GM23338 (cell line): ENCODE measurements around the gene SOHLH2. TPM values are rescaled to one million over a fixed set of nuclear protein-coding genes. Genes with fewer than 3 reads are reported as not detected.

Source experiments
- ATAC-seq: fragments of 200-7000 bp; cut with Tn5 transposase; 3 replicates; pipeline ENCODE4 v1.9.1; 2020
- DNase-seq: peaks from one replicate; pipeline ENCODE4 v3.0.0-alpha.2; 2015; ENCODE audit warnings: low spot score
- H2AFZ ChIP-seq: fragments of 200-600 bp; sonication (generic); 2 replicates; pipeline ENCODE4 v1.8.0; 2016; ENCODE audit warnings: antibody characterized with exemption, mild to moderate bottlenecking, moderate library complexity
- H3F3A ChIP-seq: fragments of 200-600 bp; sonication (generic); replicated peaks from 2 replicates; pipeline ENCODE4 v1.8.0; 2017; ENCODE audit warnings: antibody characterized with exemption, mixed run types, low read depth
- H3K27ac ChIP-seq: fragments of 200-600 bp; sonication (generic); 2 replicates; pipeline ENCODE4 v1.6.1; 2016; ENCODE audit warnings: low read depth
- H3K27me3 ChIP-seq: fragments of 200-600 bp; sonication (generic); 2 replicates; pipeline ENCODE4 v1.8.0; 2016; ENCODE audit warnings: mild to moderate bottlenecking, mixed run types, moderate library complexity; ENCODE audit not compliant: insufficient read depth
- H3K36me3 ChIP-seq: fragments of 200-600 bp; sonication (generic); 2 replicates; pipeline ENCODE4 v1.8.0; 2016; ENCODE audit warnings: mild to moderate bottlenecking; ENCODE audit not compliant: insufficient read depth
- H3K4me1 ChIP-seq: fragments of 200-600 bp; sonication (generic); 2 replicates; pipeline ENCODE4 v1.8.0; 2016; ENCODE audit warnings: mild to moderate bottlenecking, moderate library complexity; ENCODE audit not compliant: insufficient read depth
- H3K4me2 ChIP-seq: fragments of 200-600 bp; sonication (generic); 2 replicates; pipeline ENCODE4 v1.7.1; 2017; ENCODE audit warnings: mixed run types
- H3K4me3 ChIP-seq: fragments of 200-600 bp; sonication (generic); 2 replicates; pipeline ENCODE4 v1.6.1; 2016; ENCODE audit warnings: mixed run types
- H3K79me2 ChIP-seq: fragments of 200-600 bp; sonication (generic); replicated peaks from 2 replicates; pipeline ENCODE4 v1.8.0; 2017; ENCODE audit warnings: mild to moderate bottlenecking; ENCODE audit not compliant: insufficient read depth
- H3K9me2 ChIP-seq: fragments of 200-600 bp; sonication (generic); 2 replicates; pipeline ENCODE4 v1.8.0; 2017; ENCODE audit not compliant: insufficient read depth
- H4K20me1 ChIP-seq: fragments of 200-600 bp; sonication (generic); replicated peaks from 2 replicates; pipeline ENCODE4 v1.8.0; 2017; ENCODE audit warnings: mild to moderate bottlenecking; ENCODE audit not compliant: insufficient read depth
- H3K27ac Mint-ChIP-seq: 2 replicates; pipeline ENCODE4 v1.8.0; 2020; ENCODE audit warnings: inconsistent platforms, mild to moderate bottlenecking, moderate library complexity, mixed read lengths
- H3K27me3 Mint-ChIP-seq: 3 replicates; pipeline ENCODE4 v1.8.0; 2022; ENCODE audit warnings: low read depth, mild to moderate bottlenecking, moderate library complexity, mixed read lengths, inconsistent platforms; ENCODE audit not compliant: insufficient read depth, poor library complexity
- H3K36me3 Mint-ChIP-seq: 3 replicates; pipeline ENCODE4 v1.8.0; 2021; ENCODE audit warnings: low read depth, mild to moderate bottlenecking, inconsistent platforms, moderate library complexity, mixed read lengths
- H3K4me1 Mint-ChIP-seq: 3 replicates; pipeline ENCODE4 v1.8.0; 2020; ENCODE audit warnings: mild to moderate bottlenecking, inconsistent platforms, mixed read lengths
- H3K4me3 Mint-ChIP-seq: 3 replicates; pipeline ENCODE4 v1.8.0; 2021; ENCODE audit warnings: moderate library complexity, mild to moderate bottlenecking, inconsistent platforms, mixed read lengths
- H3K9me3 Mint-ChIP-seq: 3 replicates; pipeline ENCODE4 v1.8.0; 2020; ENCODE audit warnings: moderate library complexity, mild to moderate bottlenecking, inconsistent platforms, mixed read lengths
- CTCF ChIP-seq, 2 experiments: fragments of 200-600 bp in 1 of 2; sonication (generic) in 1 of 2; conservative IDR thresholded peaks; 2 replicates each; pipeline versions ENCODE4 v1.5.1 to v1.6.1; 2016 to 2017; ENCODE audit warnings: antibody characterized with exemption in 2 of 2, low read depth in 2 of 2, mild to moderate bottlenecking in 2 of 2, moderate library complexity in 1 of 2
- EZH2 ChIP-seq: fragments of 200-600 bp; sonication (generic); IDR thresholded peaks from one replicate; pipeline ENCODE4 v1.8.0; 2017; ENCODE audit warnings: antibody characterized with exemption, mild to moderate bottlenecking, low read depth; ENCODE audit not compliant: unreplicated experiment
- EZH2phosphoT487 ChIP-seq: fragments of 200-600 bp; sonication (generic); IDR thresholded peaks from one replicate; pipeline ENCODE4 v1.8.1; 2018; ENCODE audit warnings: antibody characterized with exemption; ENCODE audit not compliant: unreplicated experiment
- JUNB ChIP-seq: IDR thresholded peaks from one replicate; pipeline ENCODE4 v1.6.1; 2016; ENCODE audit warnings: antibody characterized with exemption; ENCODE audit not compliant: unreplicated experiment
- REST ChIP-seq: IDR thresholded peaks from one replicate; pipeline ENCODE4 v1.6.1; 2018; ENCODE audit warnings: antibody characterized with exemption; ENCODE audit not compliant: unreplicated experiment
- STAT1 ChIP-seq: IDR thresholded peaks from one replicate; pipeline ENCODE4 v1.6.1; 2016; ENCODE audit warnings: antibody characterized with exemption; ENCODE audit not compliant: unreplicated experiment
- ZNF331 ChIP-seq: fragments of 250-450 bp; sonication (Bioruptor Pico); IDR thresholded peaks from 2 replicates; pipeline ENCODE4 v1.5.0; 2020; ENCODE audit warnings: low read depth, mild to moderate bottlenecking, moderate library complexity
- ZNF462 ChIP-seq: fragments of 250-450 bp; sonication (Bioruptor Pico); IDR thresholded peaks from 2 replicates; pipeline ENCODE4 v1.5.0; 2020; ENCODE audit warnings: mild to moderate bottlenecking, moderate library complexity
- polyA plus RNA-seq: library from polyadenylated mRNA; unstranded; fragments of >200 nt; fragmentation: Nextera tagmentation; extraction: Ambion mirVana; gene quantifications from 2 replicates; pipeline ENCODE4 v1.2.1, GENCODE V29; 2016
- total RNA-seq: library from RNA; depleted of rRNA; stranded (reverse); fragments of >200 nt; shearing (Covaris generic); gene quantifications from 2 replicates; pipeline ENCODE4 v1.2.3, GENCODE V29; 2014

SOHLH2 gene
- total and polyA plus RNA-seq, 2 experiments from 2014 or later, result 1.8 to 2.8 TPM

GRCh38 chr13:36147330-36147729 lies 67.0 kb downstream of the SOHLH2 start:
- ATAC-seq, result no peak
- H3K4me3 Mint-ChIP-seq, result no peak overlapping the region
- peaks cover 6% of the 10 kb centered on the region; the same call in 1 of the 2 replicates for H3K9me2 ChIP-seq
- H3K4me1 ChIP-seq, result no peaks in the 10 kb centered on the region
- H3K27me3 Mint-ChIP-seq, result no peaks in the 10 kb centered on the region
- H3K27me3 ChIP-seq, result no peaks in the 10 kb centered on the region
- 0 out of 2 replicates have a peak, but pooled peaks cover 3% of the 10 kb centered on the region for H3K36me3 ChIP-seq
- H4K20me1 ChIP-seq, result no peaks in the 10 kb centered on the region
- H3K79me2 ChIP-seq, result no peaks in the 10 kb centered on the region
- H2AFZ ChIP-seq, result peak overlapping the region; percentile 39; the same call in 1 of the 2 replicates
- H3K9me3 Mint-ChIP-seq, result peaks cover 4% of the 10 kb centered on the region; the same call in 2 of the 3 replicates
- TF ChIP-seq EZH2phosphoT487, result no peak
- TF ChIP-seq ZNF462 (CRISPR knock-in tag), result no peak
- TF ChIP-seq STAT1, result no peak
- no peak overlapping the region for H3K4me2 ChIP-seq
- no peak for DNase-seq
- peaks cover 4% of the 10 kb centered on the region; the same call in 2 of the 3 replicates for H3K4me1 Mint-ChIP-seq
- H3K4me3 ChIP-seq, result no peak overlapping the region
- no peaks in the 10 kb centered on the region; the same call in 1 of the 3 replicates for H3K36me3 Mint-ChIP-seq
- H3K27ac Mint-ChIP-seq, result no peak overlapping the region
- no peak overlapping the region for H3K27ac ChIP-seq
- no peaks in the 10 kb centered on the region for H3F3A ChIP-seq

GRCh38 chr13:36146511-36147269 lies 67.7 kb downstream of the SOHLH2 start:
- H3K4me1 Mint-ChIP-seq, result peaks cover 4% of the 10 kb centered on the region; the same call in 2 of the 3 replicates
- H3K27me3 Mint-ChIP-seq, result no peaks in the 10 kb centered on the region
- peaks cover 4% of the 10 kb centered on the region; the same call in 2 of the 3 replicates for H3K9me3 Mint-ChIP-seq
- no peaks in the 10 kb centered on the region for H4K20me1 ChIP-seq
- H3K27ac Mint-ChIP-seq, result no peak overlapping the region
- no peaks in the 10 kb centered on the region for H3K79me2 ChIP-seq
- no peaks in the 10 kb centered on the region for H3K4me1 ChIP-seq
- H3K36me3 ChIP-seq, result 0 out of 2 replicates have a peak, but pooled peaks cover 3% of the 10 kb centered on the region
- H3K4me3 ChIP-seq, result no peak overlapping the region
- H2AFZ ChIP-seq, result no peak overlapping the region
- H3F3A ChIP-seq, result no peaks in the 10 kb centered on the region
- no peaks in the 10 kb centered on the region for H3K27me3 ChIP-seq
- H3K9me2 ChIP-seq, result peaks cover 5% of the 10 kb centered on the region; the same call in 1 of the 2 replicates
- no peak overlapping the region for H3K4me3 Mint-ChIP-seq
- DNase-seq (no peak), ATAC-seq (no peak)
- H3K36me3 Mint-ChIP-seq, result no peaks in the 10 kb centered on the region; the same call in 1 of the 3 replicates
- no peak overlapping the region for H3K4me2 ChIP-seq
- H3K27ac ChIP-seq, result no peak overlapping the region
- no peak for TF ChIP-seq EZH2
- no peak for TF ChIP-seq EZH2phosphoT487
- TF ChIP-seq CTCF (conservative IDR thresholded peaks at IDR 0.05; ENCODE audit: low read depth in 2 of 2), result no peak
- no peak for TF ChIP-seq ZNF331 (CRISPR knock-in tag)
- TF ChIP-seq JUNB, result no peak
- no peak for TF ChIP-seq REST
